H1 (cell line): Measurements from ENCODE around the gene HMCN1. TPM values are rescaled to one million over a fixed set of nuclear protein-coding genes. Genes with fewer than 3 reads are reported as not detected.

Experiments used
- polyA plus RNA-seq, 7 experiments: library from polyadenylated mRNA; depleted of rRNA in 3 of 7; stranded (reverse) in 5 of 7; unstranded in 2 of 7; fragments of >200 nt in 5 of 7; fragments of 200-250 nt in 2 of 7; gene quantifications; 1 replicate in 5 of 7; 2 replicates in 1 of 7; 4 replicates in 1 of 7; pipeline versions ENCODE4 v1.2.1 to v1.2.3, GENCODE V29; 2011 to 2013; ENCODE audit warnings: missing spikeins in 2 of 7, mixed read lengths in 2 of 7
- total RNA-seq: library from RNA; stranded (reverse); fragmentation: NEBNext Ultra II Directional; extraction: Animal tissue kit (Norgen Biotek cat#: 25700); gene quantifications from 2 replicates; pipeline ENCODE4 v1.2.1, GENCODE V29; 2021
- TF ChIP-seq, protein P1 (sequence below): fragments of 300-600 bp; sonication (generic); IDR thresholded peaks from 2 replicates; pipeline ENCODE4 v1.7.1; 2012; ENCODE audit warnings: low read length, moderate library complexity, mild to moderate bottlenecking, inconsistent platforms; ENCODE audit not compliant: insufficient replicate concordance
- TF ChIP-seq, protein P2 (sequence below): IDR thresholded peaks from 2 replicates; pipeline ENCODE4 v1.6.1; 2011; ENCODE audit warnings: low read depth, mild to moderate bottlenecking, low read length; ENCODE audit not compliant: insufficient read depth

HMCN1 gene
- total and polyA plus RNA-seq, 2 of the 8 experiments (the other 6 are each of a cell fraction or from before 2014, with no cell fraction given), result 13.8 to 14.6 TPM

DNA sequence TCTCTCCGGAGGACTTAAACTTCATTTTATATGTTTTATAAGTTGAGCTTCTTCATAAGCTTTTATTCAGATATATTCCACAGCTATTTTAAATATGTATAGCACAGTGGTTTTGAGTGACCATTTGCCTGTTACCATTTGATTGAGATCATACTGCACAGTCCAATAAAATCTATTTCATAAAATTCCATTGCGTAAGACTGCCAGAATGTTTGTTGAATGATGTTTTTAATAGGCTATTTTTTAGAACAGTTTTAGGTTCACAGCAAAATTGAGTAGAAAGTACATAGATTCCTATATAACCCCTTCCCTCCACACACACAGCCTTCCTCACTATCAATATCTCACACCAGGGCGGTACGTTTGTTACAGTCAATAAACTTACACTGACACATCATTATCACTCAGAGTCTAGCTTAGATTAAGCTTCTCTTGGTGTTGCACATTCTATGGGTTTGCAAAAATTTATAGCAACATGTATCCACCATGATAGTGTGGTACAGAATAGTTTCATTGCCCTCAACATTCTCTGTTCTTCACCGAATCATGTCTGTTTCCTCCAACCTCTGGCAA lies 433.0 kb downstream of the HMCN1 start (continued):
- TF ChIP-seq, protein P1, sequence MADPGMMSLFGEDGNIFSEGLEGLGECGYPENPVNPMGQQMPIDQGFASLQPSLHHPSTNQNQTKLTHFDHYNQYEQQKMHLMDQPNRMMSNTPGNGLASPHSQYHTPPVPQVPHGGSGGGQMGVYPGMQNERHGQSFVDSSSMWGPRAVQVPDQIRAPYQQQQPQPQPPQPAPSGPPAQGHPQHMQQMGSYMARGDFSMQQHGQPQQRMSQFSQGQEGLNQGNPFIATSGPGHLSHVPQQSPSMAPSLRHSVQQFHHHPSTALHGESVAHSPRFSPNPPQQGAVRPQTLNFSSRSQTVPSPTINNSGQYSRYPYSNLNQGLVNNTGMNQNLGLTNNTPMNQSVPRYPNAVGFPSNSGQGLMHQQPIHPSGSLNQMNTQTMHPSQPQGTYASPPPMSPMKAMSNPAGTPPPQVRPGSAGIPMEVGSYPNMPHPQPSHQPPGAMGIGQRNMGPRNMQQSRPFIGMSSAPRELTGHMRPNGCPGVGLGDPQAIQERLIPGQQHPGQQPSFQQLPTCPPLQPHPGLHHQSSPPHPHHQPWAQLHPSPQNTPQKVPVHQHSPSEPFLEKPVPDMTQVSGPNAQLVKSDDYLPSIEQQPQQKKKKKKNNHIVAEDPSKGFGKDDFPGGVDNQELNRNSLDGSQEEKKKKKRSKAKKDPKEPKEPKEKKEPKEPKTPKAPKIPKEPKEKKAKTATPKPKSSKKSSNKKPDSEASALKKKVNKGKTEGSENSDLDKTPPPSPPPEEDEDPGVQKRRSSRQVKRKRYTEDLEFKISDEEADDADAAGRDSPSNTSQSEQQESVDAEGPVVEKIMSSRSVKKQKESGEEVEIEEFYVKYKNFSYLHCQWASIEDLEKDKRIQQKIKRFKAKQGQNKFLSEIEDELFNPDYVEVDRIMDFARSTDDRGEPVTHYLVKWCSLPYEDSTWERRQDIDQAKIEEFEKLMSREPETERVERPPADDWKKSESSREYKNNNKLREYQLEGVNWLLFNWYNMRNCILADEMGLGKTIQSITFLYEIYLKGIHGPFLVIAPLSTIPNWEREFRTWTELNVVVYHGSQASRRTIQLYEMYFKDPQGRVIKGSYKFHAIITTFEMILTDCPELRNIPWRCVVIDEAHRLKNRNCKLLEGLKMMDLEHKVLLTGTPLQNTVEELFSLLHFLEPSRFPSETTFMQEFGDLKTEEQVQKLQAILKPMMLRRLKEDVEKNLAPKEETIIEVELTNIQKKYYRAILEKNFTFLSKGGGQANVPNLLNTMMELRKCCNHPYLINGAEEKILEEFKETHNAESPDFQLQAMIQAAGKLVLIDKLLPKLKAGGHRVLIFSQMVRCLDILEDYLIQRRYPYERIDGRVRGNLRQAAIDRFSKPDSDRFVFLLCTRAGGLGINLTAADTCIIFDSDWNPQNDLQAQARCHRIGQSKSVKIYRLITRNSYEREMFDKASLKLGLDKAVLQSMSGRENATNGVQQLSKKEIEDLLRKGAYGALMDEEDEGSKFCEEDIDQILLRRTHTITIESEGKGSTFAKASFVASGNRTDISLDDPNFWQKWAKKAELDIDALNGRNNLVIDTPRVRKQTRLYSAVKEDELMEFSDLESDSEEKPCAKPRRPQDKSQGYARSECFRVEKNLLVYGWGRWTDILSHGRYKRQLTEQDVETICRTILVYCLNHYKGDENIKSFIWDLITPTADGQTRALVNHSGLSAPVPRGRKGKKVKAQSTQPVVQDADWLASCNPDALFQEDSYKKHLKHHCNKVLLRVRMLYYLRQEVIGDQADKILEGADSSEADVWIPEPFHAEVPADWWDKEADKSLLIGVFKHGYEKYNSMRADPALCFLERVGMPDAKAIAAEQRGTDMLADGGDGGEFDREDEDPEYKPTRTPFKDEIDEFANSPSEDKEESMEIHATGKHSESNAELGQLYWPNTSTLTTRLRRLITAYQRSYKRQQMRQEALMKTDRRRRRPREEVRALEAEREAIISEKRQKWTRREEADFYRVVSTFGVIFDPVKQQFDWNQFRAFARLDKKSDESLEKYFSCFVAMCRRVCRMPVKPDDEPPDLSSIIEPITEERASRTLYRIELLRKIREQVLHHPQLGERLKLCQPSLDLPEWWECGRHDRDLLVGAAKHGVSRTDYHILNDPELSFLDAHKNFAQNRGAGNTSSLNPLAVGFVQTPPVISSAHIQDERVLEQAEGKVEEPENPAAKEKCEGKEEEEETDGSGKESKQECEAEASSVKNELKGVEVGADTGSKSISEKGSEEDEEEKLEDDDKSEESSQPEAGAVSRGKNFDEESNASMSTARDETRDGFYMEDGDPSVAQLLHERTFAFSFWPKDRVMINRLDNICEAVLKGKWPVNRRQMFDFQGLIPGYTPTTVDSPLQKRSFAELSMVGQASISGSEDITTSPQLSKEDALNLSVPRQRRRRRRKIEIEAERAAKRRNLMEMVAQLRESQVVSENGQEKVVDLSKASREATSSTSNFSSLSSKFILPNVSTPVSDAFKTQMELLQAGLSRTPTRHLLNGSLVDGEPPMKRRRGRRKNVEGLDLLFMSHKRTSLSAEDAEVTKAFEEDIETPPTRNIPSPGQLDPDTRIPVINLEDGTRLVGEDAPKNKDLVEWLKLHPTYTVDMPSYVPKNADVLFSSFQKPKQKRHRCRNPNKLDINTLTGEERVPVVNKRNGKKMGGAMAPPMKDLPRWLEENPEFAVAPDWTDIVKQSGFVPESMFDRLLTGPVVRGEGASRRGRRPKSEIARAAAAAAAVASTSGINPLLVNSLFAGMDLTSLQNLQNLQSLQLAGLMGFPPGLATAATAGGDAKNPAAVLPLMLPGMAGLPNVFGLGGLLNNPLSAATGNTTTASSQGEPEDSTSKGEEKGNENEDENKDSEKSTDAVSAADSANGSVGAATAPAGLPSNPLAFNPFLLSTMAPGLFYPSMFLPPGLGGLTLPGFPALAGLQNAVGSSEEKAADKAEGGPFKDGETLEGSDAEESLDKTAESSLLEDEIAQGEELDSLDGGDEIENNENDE, result no peak
- TF ChIP-seq, protein P2, sequence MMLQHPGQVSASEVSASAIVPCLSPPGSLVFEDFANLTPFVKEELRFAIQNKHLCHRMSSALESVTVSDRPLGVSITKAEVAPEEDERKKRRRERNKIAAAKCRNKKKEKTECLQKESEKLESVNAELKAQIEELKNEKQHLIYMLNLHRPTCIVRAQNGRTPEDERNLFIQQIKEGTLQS, result no peak
